RPMI8226 (cell line): ENCODE measurements around the gene CLDND2.

ENCODE experiments used
- DNase-seq: peaks from one replicate; pipeline ENCODE4 v3.0.0-alpha.2; 2015

The CLDND2 gene

GRCh38 chr19:51380379-51380778, 11.6 kb upstream of the CLDND2 start:
- no peak for DNase-seq

DNA sequence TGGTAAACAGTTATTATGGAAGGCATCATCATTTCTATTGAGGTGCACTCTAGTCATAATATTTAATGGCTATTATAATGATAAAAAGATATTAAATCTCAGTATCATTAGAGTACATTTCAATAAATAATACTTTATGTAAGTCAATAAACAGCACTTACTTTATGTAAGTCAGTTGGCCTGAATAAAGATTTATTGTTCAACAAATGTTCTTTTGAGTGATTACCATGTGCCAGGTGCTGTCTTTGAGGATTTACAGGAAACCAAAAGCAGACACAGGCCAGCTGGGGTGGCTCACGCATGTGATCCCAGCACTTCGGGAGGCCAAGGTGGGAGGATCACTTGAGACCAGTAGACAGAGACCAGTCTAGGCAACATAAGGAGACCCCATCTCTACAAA, 8.6 kb upstream of the CLDND2 start:
- DNase-seq: no peak

- no peak for DNase-seq
Observed at GRCh38 chr19:51375504-51376221, 6.9 kb upstream of the CLDND2 start.

DNA sequence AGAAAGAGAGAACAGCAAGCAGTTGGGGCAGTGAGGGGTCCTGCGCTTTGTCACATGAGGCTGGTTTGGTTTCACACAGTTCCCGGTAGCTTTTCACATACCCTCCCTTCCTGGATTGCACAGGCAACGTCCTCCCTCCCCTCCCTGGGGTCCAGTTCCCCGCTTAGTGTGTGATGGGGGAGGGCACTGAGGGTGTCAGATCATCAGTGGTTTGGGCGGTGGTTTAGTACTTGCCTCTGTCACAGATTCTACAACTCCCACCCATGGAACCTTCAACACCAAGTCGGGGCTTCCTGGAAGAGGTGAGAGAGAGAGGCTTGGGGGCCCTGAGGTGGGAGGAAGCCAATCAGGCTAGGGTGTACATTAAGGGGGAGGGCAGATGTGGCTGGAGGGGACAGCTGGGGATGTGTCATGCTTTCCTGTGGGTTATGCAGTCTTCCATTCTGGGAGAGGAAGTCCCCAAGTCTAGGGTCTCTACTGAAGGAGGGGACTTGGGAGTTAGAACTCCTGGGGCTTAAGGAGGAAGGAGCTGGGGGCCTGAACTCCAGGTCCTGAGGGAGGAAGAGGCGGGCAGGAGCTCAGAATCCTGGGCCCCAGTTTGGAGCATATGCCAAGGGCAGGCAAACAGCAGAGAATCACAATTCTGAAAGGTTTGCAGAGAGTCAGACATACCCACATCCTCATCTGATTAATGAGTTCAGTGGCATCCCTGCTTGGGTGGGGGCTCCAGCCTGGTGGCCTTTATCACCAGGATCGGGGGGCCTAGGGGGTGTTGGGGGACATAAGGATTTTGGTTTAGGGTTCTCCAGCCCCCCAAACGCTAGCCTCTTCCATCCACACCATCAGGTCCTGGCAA, 4.1 kb upstream of the CLDND2 start, which contains the start of gene NKG7:
NKG7 (minus strand) TSS at position 6 of the 856 bp plus-strand sequence. CDS start 119 bp downstream, outside the sequence.
- DNase-seq: no peak

GRCh38 chr19:51372021-51372648, 3.3 kb upstream of the CLDND2 start:
- no peak for DNase-seq

DNA sequence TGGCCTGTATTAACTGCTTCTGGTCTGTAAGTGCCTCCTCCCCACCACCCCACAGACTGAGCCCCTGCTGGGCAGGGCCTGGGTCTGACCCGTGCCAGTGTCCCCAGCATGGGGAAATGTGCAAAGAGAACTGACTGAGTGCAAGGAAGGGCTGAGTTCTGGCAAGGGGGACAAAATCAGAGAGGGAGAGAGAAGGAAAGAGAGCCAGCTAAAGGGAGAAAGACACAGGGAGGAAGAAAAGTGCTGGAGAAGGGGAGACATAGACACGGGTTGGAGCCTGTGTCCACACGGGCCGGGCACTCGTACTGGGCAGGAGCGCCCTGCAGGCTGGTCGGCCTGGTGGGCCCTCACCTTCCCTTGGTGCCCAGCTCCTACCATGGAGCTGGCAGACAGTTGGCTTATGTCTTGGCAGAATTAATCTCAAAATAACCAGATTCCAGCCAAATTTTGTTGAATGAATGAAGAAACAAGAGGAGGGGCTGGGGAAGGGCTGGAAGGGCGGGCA, 2.4 kb upstream of the CLDND2 start:
- DNase-seq: no peak

DNA sequence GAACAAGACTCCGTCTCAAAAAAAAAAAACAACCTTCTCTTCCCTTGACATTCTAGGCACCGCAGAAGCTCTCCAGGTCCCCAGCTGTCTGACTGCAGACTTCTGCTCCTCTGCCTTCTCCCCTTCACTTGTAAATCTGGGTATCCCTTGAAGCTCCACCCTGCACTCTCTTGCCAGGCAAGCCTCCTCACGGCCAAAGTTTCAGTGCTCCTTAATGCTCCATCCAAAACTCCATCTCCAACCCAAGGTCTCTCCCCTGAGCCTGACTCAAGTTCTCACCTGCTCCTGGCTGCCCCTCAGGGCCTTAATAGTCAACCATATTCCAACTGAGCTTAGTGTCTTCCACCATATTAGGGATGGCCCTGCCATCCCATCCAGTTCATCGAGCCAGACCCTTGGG, 1.4 kb upstream of the CLDND2 start:
- DNase-seq: no peak

GRCh38 chr19:51367565-51368365, 1.0 kb downstream of the CLDND2 start:
- DNase-seq: peak; percentile 98

GRCh38 chr19:51367255-51367564, 1.6 kb downstream of the CLDND2 start:
- no peak for DNase-seq

DNA sequence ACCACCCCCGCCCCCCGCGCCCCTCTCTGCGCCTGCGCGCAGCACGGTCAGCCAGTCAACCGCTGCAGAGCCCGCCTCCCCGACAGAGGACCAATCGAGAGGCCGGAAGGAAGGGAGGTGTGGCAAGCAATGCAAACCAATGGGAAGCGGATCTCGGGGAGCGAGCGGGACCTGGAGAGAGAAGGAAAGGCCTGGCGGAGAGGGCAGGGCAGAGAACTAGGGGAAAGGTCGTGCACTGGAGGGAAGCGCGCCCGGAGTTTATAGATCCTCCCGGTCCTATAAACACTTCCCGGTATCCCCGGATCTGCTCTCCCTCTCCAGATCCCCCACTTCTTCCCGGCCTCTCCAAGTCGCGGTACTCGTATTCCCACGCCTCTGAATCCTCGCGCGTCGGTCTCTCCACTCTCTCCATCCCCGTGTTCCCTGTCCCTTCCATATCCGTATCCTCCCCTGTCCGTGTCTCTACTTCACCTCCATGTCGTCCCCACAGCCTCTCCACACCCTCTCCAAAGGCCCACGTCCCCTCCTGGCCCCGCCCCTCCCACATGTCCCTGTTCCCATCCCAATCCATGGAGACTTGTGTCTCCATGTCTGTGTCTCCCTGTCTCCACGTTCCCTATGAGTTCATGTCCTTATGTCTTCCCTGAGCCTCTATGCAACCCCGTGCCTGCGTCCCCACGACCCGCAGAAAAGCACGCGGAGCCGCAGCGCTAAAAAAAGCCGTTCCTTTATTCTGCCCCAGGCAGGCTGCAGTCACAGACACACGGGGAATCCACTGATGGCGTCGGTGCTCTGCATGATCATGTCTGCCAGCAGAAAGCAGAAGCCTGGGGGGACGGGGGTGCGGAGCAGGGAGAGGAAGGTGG, 2.2 kb downstream of the CLDND2 start:
- peak; percentile 97 for DNase-seq

DNA sequence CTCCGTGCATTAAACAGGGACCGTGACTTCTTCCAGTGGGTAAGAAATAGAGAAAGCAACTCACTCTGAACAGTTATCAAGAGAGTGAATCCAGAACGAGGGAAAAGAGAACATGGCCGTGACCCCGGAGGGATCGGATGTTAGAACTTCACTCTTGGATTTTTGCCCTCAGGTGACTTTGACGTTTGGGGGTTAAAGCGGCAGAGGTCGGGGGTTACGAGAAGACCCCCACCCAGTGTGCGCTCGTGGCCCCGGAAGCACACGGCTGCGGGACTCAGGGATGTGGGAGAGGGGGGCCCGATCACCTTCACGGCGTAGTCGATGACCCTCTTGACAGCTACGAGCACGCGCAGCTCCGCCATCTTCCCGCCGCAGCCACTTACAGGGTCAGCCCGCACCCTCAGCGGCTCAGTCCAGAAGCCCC, 2.8 kb downstream of the CLDND2 start, which contains the start of gene ETFB:
ETFB (minus strand) TSS at position 424 of the 424 bp plus-strand sequence; CDS start at position 362, 62 bp downstream.
- no peak for DNase-seq

- DNase-seq: peak; percentile 51
Observed at GRCh38 chr19:51365211-51365964, 3.4 kb downstream of the CLDND2 start.

DNA sequence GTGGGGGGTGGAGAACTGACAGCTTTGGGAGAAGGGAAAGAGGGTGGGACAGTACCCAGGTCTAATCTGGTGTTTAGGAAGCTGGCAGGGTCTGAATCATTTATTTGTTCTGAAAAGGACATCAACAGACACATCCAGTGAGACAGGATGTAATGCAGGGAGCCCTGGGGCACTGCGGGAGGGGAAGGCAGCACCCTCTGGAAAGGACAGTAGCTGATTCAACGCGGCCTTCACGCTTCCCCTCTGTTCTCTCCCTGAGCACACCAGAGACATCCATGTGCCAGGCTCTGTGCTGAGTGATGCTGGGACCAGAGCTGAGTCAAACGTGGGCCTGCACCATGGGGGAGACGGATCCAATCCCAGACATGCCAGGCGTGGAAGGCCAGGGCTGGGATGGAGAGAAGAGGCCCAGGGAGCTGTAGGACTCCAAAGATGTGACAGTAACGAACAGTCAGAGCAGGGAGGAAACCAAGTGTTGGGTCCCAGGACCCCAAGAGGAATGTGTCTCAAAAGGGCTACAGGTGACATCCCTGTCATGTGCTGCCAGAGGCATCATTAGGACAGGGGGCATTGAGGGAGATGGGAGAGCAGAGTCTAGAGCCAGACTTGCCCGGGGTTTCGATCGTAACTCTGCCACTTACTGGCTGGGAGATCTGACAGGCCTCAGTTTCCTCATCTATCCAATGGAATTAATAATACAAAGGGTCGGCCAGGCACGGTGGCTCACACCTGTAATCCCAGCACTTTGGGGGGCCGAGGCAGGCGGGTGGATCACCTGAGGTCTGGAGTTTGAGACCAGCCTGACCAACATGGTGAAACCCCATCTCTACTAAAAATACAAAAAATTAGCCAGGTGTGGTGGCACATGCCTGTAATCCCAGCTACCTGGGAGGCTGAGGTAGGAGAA, 4.3 kb downstream of the CLDND2 start:
- no peak for DNase-seq

DNA sequence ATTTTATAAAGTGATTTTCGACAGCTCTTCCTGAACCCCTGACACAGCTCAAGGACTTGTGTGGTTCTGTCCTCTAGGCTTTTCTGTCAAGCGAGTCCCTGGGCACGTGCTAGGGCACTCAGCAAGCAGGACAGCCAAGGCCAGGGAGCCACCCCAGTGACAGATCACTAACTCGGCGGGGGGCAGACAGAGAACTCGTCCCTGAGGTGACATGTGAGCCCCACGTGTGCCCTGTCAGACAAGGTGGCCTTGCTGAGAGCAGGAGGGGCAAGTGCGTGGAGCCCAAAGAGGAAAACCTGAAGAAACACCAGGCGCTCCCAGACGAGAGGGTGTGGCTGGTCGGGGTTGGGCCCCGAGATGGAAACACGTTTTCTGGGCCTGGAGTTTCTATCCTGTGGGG, 7.6 kb downstream of the CLDND2 start:
- no peak for DNase-seq

DNA sequence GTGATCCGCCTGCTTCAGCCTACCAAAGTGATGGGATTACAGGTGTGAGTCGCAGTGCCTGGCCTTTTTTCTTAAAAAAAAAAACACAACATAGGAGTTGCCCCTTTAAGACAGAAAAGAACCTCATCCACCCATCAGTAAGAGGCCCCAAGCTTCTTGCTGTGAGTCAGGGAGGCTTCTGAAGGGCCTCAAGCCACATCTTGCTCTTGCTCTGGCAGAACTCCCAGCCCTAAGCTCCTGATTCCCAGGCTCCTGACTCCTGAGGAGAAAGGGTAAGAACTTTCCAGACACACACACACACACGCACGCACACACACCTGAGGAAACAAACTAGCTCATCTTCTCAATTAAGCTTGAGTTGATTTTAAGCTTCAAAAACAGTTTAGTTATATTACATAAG, 9.5 kb downstream of the CLDND2 start:
- no peak for DNase-seq

GRCh38 chr19:51357952-51358351, 10.9 kb downstream of the CLDND2 start:
- no peak for DNase-seq

DNA sequence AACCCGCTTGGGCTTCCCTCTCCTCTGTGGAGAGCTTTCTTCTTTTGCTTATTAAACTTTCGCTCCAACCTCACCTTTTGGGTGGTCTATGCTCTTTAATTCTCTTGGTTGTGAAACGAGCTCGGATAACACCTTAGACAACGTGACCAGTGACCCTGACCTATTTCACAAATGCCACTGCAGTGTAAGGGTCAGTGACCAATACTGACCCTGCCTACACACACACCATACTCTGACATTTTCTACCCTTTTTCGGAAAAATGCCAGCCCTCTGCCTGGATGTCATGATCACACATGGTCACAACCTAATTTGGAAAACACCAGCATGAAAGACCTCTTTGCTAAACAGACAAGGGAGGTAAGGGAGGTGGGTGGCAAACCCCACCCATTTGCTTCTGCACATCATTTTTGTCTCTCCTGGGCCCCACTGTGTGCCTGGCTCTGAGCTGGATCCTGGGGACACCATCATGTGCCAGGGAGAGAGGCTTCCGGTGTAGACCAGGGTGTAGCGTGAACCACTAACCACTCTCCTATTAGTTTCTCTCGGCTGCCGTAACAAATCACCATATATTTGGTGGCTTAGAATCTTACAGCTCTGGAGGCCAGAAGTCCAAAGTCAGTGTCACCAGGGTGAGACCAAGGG, 12.5 kb downstream of the CLDND2 start:
- DNase-seq: no peak

DNA sequence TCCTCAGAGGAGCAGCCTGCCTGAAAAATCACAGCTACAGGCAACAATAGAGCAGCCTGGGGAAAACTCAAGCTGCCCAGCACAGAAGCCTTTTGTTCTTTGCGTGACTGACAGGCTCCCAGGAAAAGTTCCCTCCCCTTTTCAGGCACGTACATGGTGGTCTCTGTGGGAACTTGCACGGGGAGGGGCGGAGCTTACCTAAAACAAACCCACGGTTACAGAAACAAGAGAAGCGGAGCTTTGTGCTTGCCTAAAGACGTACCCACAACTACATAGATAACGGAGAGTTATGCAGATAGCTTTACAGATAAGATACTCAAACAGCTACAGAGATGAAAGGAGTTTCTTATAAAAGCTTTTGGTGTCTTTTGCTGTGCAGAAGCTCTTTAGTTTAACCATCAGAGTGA, 14.1 kb downstream of the CLDND2 start:
- DNase-seq: no peak

- DNase-seq: no peak
Observed at GRCh38 chr19:51354103-51354741, 14.6 kb downstream of the CLDND2 start.
